HG03045 (cell line): ENCODE measurements around the gene LRRK1.

ENCODE experiments used
- ATAC-seq: cut with Tn5 transposase; IDR thresholded peaks from one replicate; pipeline ENCODE4 v1.9.1; 2021; ENCODE audit warnings: mild to moderate bottlenecking, moderate library complexity; ENCODE audit not compliant: unreplicated experiment

LRRK1 gene

GRCh38 chr15:101001796-101002195 lies 82.6 kb downstream of the LRRK1 start:
- no peak for ATAC-seq

GRCh38 chr15:101003081-101003480 lies 83.9 kb downstream of the LRRK1 start:
- ATAC-seq: no peak

GRCh38 chr15:101003706-101004105 lies 84.5 kb downstream of the LRRK1 start:
- no peak for ATAC-seq

GRCh38 chr15:101004500-101004899 lies 85.3 kb downstream of the LRRK1 start:
- no peak for ATAC-seq

- ATAC-seq: no peak
These were observed 86.0 kb downstream of the LRRK1 start for GRCh38 chr15:101004986-101005747.

- no peak for ATAC-seq
These were observed 88.0 kb downstream of the LRRK1 start for GRCh38 chr15:101006931-101007691.

- peak; percentile 89 for ATAC-seq
These were observed 89.3 kb downstream of the LRRK1 start for GRCh38 chr15:101008158-101009139.

- ATAC-seq: no peak
These were observed 90.0 kb downstream of the LRRK1 start for GRCh38 chr15:101009176-101009575.

GRCh38 chr15:101010781-101011180 lies 91.6 kb downstream of the LRRK1 start:
- ATAC-seq: no peak

- ATAC-seq: no peak
These were observed 93.4 kb downstream of the LRRK1 start for GRCh38 chr15:101012326-101013200.

GRCh38 chr15:101013201-101013550 lies 94.0 kb downstream of the LRRK1 start:
- no peak for ATAC-seq

GRCh38 chr15:101013769-101014675 lies 94.9 kb downstream of the LRRK1 start:
- no peak for ATAC-seq

GRCh38 chr15:101014921-101015841 lies 96.0 kb downstream of the LRRK1 start:
- peak; percentile 51 for ATAC-seq

- ATAC-seq: no peak
These were observed 97.4 kb downstream of the LRRK1 start for GRCh38 chr15:101016581-101016980.

- ATAC-seq: no peak
These were observed 98.1 kb downstream of the LRRK1 start for GRCh38 chr15:101017093-101017754.

GRCh38 chr15:101018016-101018415 lies 98.9 kb downstream of the LRRK1 start:
- no peak for ATAC-seq

- ATAC-seq: no peak
These were observed 99.3 kb downstream of the LRRK1 start for GRCh38 chr15:101018450-101018849.
